ENCODE data around the gene FGFBP1.

GRCh38 chr4:15917297-15917696 is 21.2 kb downstream of the FGFBP1 start:
- no peak for TF ChIP-seq CTCF (IDR thresholded peaks at IDR 0.05)
- TF ChIP-seq POLR2AphosphoS5 (IDR thresholded peaks at IDR 0.05): no peak
- no peak for TF ChIP-seq EP300 (IDR thresholded peaks at IDR 0.05)
- no peak for TF ChIP-seq POLR2A (IDR thresholded peaks at IDR 0.05)

All from upper lobe of left lung (tissue), 4 donors.